ENCODE data around the gene ZNF33B. TPM values are rescaled to one million over a fixed set of nuclear protein-coding genes. Genes with fewer than 3 reads are reported as not detected.

ZNF33B gene
- total and polyA plus RNA-seq, 8 donors, result 21.0 to 46.9 (median 36.8) TPM

GRCh38 chr10:42646214-42646613 lies 7.8 kb upstream of the ZNF33B start:
- H3K27me3 ChIP-seq, result no peaks in the 10 kb centered on the region
- no peaks in the 10 kb centered on the region for H3K4me1 ChIP-seq
- no peaks in the 10 kb centered on the region for H3K36me3 ChIP-seq
- no peak overlapping the region for H3K4me3 ChIP-seq
- intact Hi-C loops (cut with DNase I), result no loop called here
- no peaks in the 10 kb centered on the region for H3K9me3 ChIP-seq
- no peak overlapping the region for H3K27ac ChIP-seq
- no peak for TF ChIP-seq CTCF (IDR thresholded peaks at IDR 0.05)
- no peak for DNase-seq
- no peak for ATAC-seq

- intact Hi-C loops (cut with DNase I), result no loop called here
- no peak for ATAC-seq
- DNase-seq, result no peak
- H3K9me3 ChIP-seq, result no peaks in the 10 kb centered on the region
- H3K4me1 ChIP-seq, result no peaks in the 10 kb centered on the region
- no peak overlapping the region for H3K4me3 ChIP-seq
- no peaks in the 10 kb centered on the region for H3K27me3 ChIP-seq
- no peak overlapping the region for H3K27ac ChIP-seq
- no peak for TF ChIP-seq CTCF (IDR thresholded peaks at IDR 0.05)
- H3K36me3 ChIP-seq, result no peaks in the 10 kb centered on the region
Measured at GRCh38 chr10:42645516-42645915, 7.1 kb upstream of the ZNF33B start.

- DNase-seq (no peak), ATAC-seq (no peak)
- TF ChIP-seq CTCF (IDR thresholded peaks at IDR 0.05), result no peak
- Histone ChIP-seq H3K27ac (no peak overlapping the region), H3K4me1 (no peaks in the 10 kb centered on the region), H3K4me3 (no peak overlapping the region), H3K9me3 (no peaks in the 10 kb centered on the region), H3K36me3 (no peaks in the 10 kb centered on the region), H3K27me3 (no peaks in the 10 kb centered on the region)
- intact Hi-C loops (cut with DNase I), result no loop called here
Measured at GRCh38 chr10:42645103-42645502, 6.7 kb upstream of the ZNF33B start.

GRCh38 chr10:42640610-42641229 lies 2.4 kb upstream of the ZNF33B start:
- ATAC-seq (no peak), DNase-seq (no peak)
- Histone ChIP-seq H3K4me3 (no peak overlapping the region), H3K9me3 (no peaks in the 10 kb centered on the region), H3K27me3 (no peaks in the 10 kb centered on the region), H3K27ac (no peak overlapping the region), H3K36me3 (no peaks in the 10 kb centered on the region), H3K4me1 (peaks cover 0 to 10% of the 10 kb centered on the region in 2 donors)
- TF ChIP-seq CTCF (IDR thresholded peaks at IDR 0.05), result no peak
- intact Hi-C loops (cut with DNase I), result no loop called here

GRCh38 chr10:42638821-42639270 lies 476 bp upstream of the ZNF33B start:
- ATAC-seq (no peak), DNase-seq (no peak)
- H3K27ac ChIP-seq, result peak overlapping the region; percentile 98
- no peak for TF ChIP-seq CTCF (IDR thresholded peaks at IDR 0.05)
- intact Hi-C loops (cut with DNase I), result no loop called here
- peak overlapping the region; percentile 75 to 87 for H3K4me3 ChIP-seq
- H3K36me3 ChIP-seq, result peaks cover 0 to 12% of the 10 kb centered on the region in 2 donors
- no peaks in the 10 kb centered on the region for H3K9me3 ChIP-seq
- H3K4me1 ChIP-seq, result peaks cover 0 to 10% of the 10 kb centered on the region in 2 donors
- H3K27me3 ChIP-seq, result no peaks in the 10 kb centered on the region

Measured in left lung (tissue), 10 donors.